Spleen (tissue), 11 donors: Measurements from ENCODE around the gene IRF2BP2. TPM values are rescaled to one million over a fixed set of nuclear protein-coding genes. Genes with fewer than 3 reads are reported as not detected.

Experiments
- DNase-seq: peaks from one replicate; pipeline ENCODE4 v3.0.0-alpha.2; 2020
- H3K27ac ChIP-seq, 8 donors: fragments of 200-600 bp; sonication (generic) in 7 of 8; 1 replicate in 4 of 8; 2 replicates in 4 of 8; pipeline versions ENCODE4 v1.5.0 to v1.8.0; 2016 to 2021; ENCODE audit warnings: inconsistent platforms in 4 of 8, mild to moderate bottlenecking in 4 of 8, moderate library complexity in 1 of 8
- H3K27me3 ChIP-seq, 7 donors: fragments of 200-600 bp; sonication (generic) in 6 of 7; replicated peaks in 1 of 7; 1 replicate in 4 of 7; 2 replicates in 3 of 7; pipeline versions ENCODE4 v1.5.0 to v1.8.0; 2016 to 2021; ENCODE audit warnings: inconsistent platforms in 3 of 7, mild to moderate bottlenecking in 1 of 7
- H3K36me3 ChIP-seq, 6 donors: fragments of 200-600 bp; sonication (generic) in 5 of 6; 1 replicate in 4 of 6; 2 replicates in 2 of 6; pipeline versions ENCODE4 v1.5.0 to v1.8.0; 2016 to 2021; ENCODE audit warnings: inconsistent platforms in 2 of 6
- H3K4me1 ChIP-seq, 6 donors: fragments of 200-600 bp; sonication (generic) in 5 of 6; 1 replicate in 3 of 6; 2 replicates in 3 of 6; pipeline versions ENCODE4 v1.5.0 to v1.8.0; 2016 to 2021; ENCODE audit warnings: inconsistent platforms in 3 of 6
- H3K4me3 ChIP-seq, 8 donors: fragments of 200-600 bp; sonication (generic) in 7 of 8; 1 replicate in 4 of 8; 2 replicates in 4 of 8; pipeline versions ENCODE4 v1.5.0 to v1.8.0; 2016 to 2021; ENCODE audit warnings: inconsistent platforms in 4 of 8, mild to moderate bottlenecking in 4 of 8, moderate library complexity in 2 of 8
- H3K9me3 ChIP-seq, 8 donors: fragments of 200-600 bp; sonication (generic) in 7 of 8; 1 replicate in 4 of 8; 2 replicates in 4 of 8; pipeline versions ENCODE4 v1.5.0 to v1.8.0; 2016 to 2021; ENCODE audit warnings: inconsistent platforms in 4 of 8
- POLR2A ChIP-seq, 3 donors: fragments of 450-650 bp; IDR thresholded peaks; one replicate each; pipeline ENCODE4 v1.5.1; 2017; ENCODE audit warnings: antibody characterized with exemption in 3 of 3, mild to moderate bottlenecking in 1 of 3
- POLR2AphosphoS5 ChIP-seq, 3 donors: sonication (generic); formaldehyde crosslinking; IDR thresholded peaks; one replicate each; pipeline ENCODE4 v1.5.1; 2017; ENCODE audit warnings: antibody characterized with exemption in 3 of 3
- WGBS, 5 donors: extraction: QIAGEN DNeasy Blood & Tissue Kit in 3 of 5; methylation state at CpG; one replicate each; pipeline versions ENCODE4 v1.1.5 to v1.1.7; 2013 to 2018; 5-methylcytosine and 5-hydroxymethylcytosine counted together
- intact Hi-C: fragments of 100-400 bp; cut with DNase I; formaldehyde crosslinking; loops from one replicate; pipeline ENCODE4 v1.15.0; 2023; ENCODE audit warnings: low total_unique reads
- polyA plus RNA-seq, 3 donors: library from polyadenylated mRNA; stranded (reverse); fragments of 200-250 nt; gene quantifications; one replicate each; pipeline ENCODE4 v1.2.1, GENCODE V29; 2013
- total RNA-seq, 7 donors: library from RNA; depleted of rRNA in 3 of 7; stranded (reverse); fragments of >200 nt in 3 of 7; fragmentation: NEBNext Ultra II Directional in 4 of 7; extraction: Animal tissue kit (Norgen Biotek cat#: 25700) in 4 of 7; gene quantifications; one replicate each; pipeline versions ENCODE4 v1.1.0 to v1.2.1, GENCODE V29; 2016 to 2021
- TF ChIP-seq, protein P1 (sequence below), 11 experiments: fragments of 200-600 bp in 7 of 11; fragments of 450-650 bp in 4 of 11; sonication (generic) in 4 of 11; IDR thresholded peaks in 8 of 11; conservative IDR thresholded peaks in 3 of 11; 1 replicate in 7 of 11; 2 replicates in 4 of 11; pipeline versions ENCODE4 v1.4.0 to v1.8.0; 2016 to 2021; ENCODE audit warnings: antibody characterized with exemption in 11 of 11, inconsistent platforms in 4 of 11, mild to moderate bottlenecking in 1 of 11
- donor health status: healthy with polysubstance abuse.
- donor health status: DM: no; HTN: no; CAD: no; lungs with moderate emphysema.
- donor health status: DM: no; HTN: no; CAD: no.
- donor health status: Bipolar disorder and iron deficiency.
- donor health status: healthy.
- donor health status: DM: no; HTN: no; CAD: no.
- donor health status: DM: yes; HTN: yes; CAD: no.

The IRF2BP2 gene
- total and polyA plus RNA-seq, 10 donors: 39.1 to 109 (median 60.3) TPM

DNA sequence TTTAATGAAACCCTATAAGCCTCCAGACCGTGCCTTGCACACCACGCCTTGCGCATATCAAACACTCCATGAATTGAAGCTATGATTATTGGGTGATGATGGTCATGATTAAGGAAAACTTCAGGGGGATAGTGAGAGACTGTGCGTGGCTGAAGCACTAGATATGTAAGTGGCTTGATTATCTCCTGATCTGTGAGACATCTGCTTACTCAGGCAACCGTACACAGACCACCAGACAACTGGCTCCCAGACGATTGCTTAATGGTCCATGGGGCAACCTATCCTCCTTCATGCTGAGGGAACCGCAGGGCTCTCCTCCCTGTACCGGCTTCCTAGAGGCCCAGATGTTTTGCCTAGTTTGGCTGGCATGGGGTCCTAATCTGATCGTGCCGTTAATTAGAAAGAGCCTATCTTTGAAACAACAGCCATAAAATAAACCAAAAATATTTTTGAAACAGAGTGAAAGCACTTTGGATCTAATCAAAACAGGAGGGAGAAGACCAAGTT is 51.6 kb downstream of the IRF2BP2 start:
- 65 to 90% (median 76%) methylated on average over 10 of the region's 10 CpGs for WGBS, 5 donors

DNA sequence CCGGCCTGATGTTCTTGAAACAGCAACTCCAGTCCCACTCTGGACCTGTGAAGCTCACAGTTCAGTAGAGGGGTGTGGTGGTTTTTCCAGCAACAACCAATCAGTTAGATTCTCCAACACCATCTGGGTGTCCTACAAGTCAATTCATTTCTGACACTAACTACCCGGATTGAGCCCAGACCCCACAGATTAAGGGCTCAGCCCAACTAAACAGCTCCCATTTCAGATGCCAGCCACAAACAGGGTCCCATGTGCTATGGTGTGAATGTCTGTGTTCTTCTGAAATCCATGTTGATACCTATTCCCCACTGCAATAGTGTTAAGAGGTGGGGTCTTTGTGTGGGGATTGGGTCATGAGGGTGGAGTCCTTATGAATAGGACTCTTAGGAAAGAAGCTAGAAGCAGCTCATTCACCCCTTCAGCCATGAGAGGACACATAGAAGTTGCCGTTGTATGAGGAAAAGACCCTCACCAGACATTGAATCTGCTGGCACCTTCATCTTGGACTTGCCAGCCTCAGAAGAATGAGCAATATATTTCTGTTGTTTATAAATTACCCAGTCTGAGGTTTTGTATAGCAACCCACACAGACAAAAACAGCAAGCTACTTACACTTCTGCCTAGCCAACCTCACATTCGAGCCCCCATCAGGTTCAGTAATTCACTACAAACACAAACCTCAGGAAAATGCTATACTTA is 53.6 kb downstream of the IRF2BP2 start:
- 86 to 99% (median 96%) methylated on average over 4 of the region's 4 CpGs for WGBS, 5 donors
- TF ChIP-seq, protein P1, sequence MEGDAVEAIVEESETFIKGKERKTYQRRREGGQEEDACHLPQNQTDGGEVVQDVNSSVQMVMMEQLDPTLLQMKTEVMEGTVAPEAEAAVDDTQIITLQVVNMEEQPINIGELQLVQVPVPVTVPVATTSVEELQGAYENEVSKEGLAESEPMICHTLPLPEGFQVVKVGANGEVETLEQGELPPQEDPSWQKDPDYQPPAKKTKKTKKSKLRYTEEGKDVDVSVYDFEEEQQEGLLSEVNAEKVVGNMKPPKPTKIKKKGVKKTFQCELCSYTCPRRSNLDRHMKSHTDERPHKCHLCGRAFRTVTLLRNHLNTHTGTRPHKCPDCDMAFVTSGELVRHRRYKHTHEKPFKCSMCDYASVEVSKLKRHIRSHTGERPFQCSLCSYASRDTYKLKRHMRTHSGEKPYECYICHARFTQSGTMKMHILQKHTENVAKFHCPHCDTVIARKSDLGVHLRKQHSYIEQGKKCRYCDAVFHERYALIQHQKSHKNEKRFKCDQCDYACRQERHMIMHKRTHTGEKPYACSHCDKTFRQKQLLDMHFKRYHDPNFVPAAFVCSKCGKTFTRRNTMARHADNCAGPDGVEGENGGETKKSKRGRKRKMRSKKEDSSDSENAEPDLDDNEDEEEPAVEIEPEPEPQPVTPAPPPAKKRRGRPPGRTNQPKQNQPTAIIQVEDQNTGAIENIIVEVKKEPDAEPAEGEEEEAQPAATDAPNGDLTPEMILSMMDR (IDR thresholded peaks at IDR 0.05 in 8 of 11, conservative IDR thresholded peaks at IDR 0.05 in 3 of 11): no peak
- TF ChIP-seq POLR2AphosphoS5 (IDR thresholded peaks at IDR 0.05) (no peak), POLR2A (IDR thresholded peaks at IDR 0.05) (no peak)
- Histone ChIP-seq H3K4me3 (no peak overlapping the region), H3K36me3 (no peaks in the 10 kb centered on the region), H3K4me1 (peaks cover 0 to 21% (median 12%) of the 10 kb centered on the region in 6 donors), H3K27me3 (no peaks in the 10 kb centered on the region), H3K9me3 (no peaks in the 10 kb centered on the region), H3K27ac (no peak overlapping the region)
- intact Hi-C loops: no loop called here
- no peak for DNase-seq

More for the DNA sequence above, 51.6 kb downstream of the IRF2BP2 start:
- TF ChIP-seq, protein P1 (IDR thresholded peaks at IDR 0.05 in 8 of 11, conservative IDR thresholded peaks at IDR 0.05 in 3 of 11): no peak
- no peak for TF ChIP-seq POLR2AphosphoS5 (IDR thresholded peaks at IDR 0.05)
- Histone ChIP-seq H3K4me3 (no peak overlapping the region), H3K27ac (no peak overlapping the region), H3K4me1 (peaks cover 0 to 16% (median 7%) of the 10 kb centered on the region in 6 donors), H3K27me3 (no peaks in the 10 kb centered on the region), H3K36me3 (no peaks in the 10 kb centered on the region), H3K9me3 (no peaks in the 10 kb centered on the region)
- no peak for DNase-seq
- intact Hi-C loops: no loop called here

DNA sequence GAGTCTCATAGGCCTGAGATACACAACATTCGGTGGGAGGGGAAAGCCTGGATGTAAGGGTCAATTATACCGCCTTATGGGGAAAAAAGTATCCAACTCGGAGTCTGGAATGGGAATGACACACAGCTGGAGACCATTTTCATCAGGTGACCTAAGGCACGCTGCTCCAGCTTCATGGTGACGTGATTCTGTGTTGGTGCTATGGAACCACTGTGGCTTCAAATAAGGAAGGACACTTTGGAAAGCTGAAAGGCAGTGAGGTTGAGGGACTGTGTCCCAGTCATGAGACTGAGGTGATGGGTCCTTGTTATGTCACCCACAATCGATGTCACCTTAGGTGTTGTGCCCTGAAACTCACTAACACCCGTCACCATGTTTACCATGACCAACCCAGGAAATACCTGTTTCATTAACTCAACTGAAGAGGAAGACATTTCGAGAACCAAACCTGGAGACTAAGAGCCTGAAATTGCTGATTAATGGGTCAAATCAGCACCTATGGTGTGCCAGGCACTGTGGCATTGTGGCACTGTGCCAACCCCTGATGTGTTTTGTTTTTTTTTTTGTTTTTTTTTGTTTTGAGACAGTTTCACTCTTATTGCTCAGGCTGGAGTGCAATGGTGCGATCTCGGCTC is 54.5 kb downstream of the IRF2BP2 start:
- TF ChIP-seq, protein P1 (IDR thresholded peaks at IDR 0.05 in 8 of 11, conservative IDR thresholded peaks at IDR 0.05 in 3 of 11): no peak
- no peak for TF ChIP-seq POLR2A (IDR thresholded peaks at IDR 0.05)
- TF ChIP-seq POLR2AphosphoS5 (IDR thresholded peaks at IDR 0.05): no peak
- Histone ChIP-seq H3K27me3 (no peaks in the 10 kb centered on the region), H3K9me3 (no peaks in the 10 kb centered on the region), H3K4me1 (peaks cover 0 to 23% (median 12%) of the 10 kb centered on the region in 6 donors), H3K27ac (no peak overlapping the region), H3K4me3 (no peak overlapping the region), H3K36me3 (no peaks in the 10 kb centered on the region)
- DNase-seq: no peak
- WGBS, 5 donors: 86 to 94% (median 91%) methylated on average over 10 of the region's 10 CpGs
- intact Hi-C loops: no loop called here

DNA sequence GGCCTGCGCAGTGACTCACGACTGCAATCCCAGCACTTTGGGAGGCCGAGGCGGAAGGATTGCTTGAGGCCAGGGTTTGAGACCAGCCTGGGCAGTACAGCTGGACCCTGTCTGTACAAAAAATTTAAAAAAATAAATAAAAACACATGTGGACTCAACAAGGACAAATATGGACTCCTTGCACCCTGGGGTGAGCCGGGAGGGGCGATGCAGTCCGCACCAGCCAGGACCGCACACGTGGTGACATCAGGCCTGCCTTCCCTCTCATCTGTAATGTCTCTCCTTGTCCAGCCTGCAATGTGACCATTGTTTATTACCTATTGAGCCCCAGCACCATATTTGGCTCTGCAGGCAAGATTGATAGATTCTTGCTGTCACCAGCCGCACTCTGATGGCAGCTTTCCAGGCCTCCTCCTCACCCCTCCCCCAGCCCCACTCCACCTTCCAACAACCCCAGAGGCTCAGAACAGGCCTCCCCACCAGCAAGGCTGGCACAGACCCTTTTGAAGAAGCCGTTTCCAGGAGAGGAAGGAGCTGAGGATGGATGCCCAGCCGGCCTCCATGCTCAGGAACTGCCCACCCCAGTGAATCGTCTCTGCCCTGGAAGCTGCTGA is 55.2 kb downstream of the IRF2BP2 start:
- DNase-seq: no peak
- no peak overlapping the region for H3K27ac ChIP-seq
- TF ChIP-seq, protein P1 (IDR thresholded peaks at IDR 0.05 in 8 of 11, conservative IDR thresholded peaks at IDR 0.05 in 3 of 11): no peak
- TF ChIP-seq POLR2AphosphoS5 (IDR thresholded peaks at IDR 0.05) (no peak), POLR2A (IDR thresholded peaks at IDR 0.05) (no peak)
- intact Hi-C loops: no loop called here
- H3K9me3 ChIP-seq: no peaks in the 10 kb centered on the region
- 75 to 87% (median 82%) methylated on average over 13 of the region's 13 CpGs for WGBS, 5 donors
- no peaks in the 10 kb centered on the region for H3K36me3 ChIP-seq
- H3K4me3 ChIP-seq: no peak overlapping the region
- H3K27me3 ChIP-seq: no peaks in the 10 kb centered on the region
- H3K4me1 ChIP-seq: peaks cover 0 to 28% (median 13%) of the 10 kb centered on the region in 6 donors
